ENCODE data around the gene DDIT4L.
"Not testable (repeated sequence)": the region's sequence is repeated elsewhere in the genome, so short reads cannot be mapped to it uniquely, and the experiment has no call there.

Gene DDIT4L

GRCh38 chr4:100146756-100147155 is 43.5 kb downstream of the DDIT4L start:
- no peak for DNase-seq
- no peak overlapping the region for H3K27ac ChIP-seq
- H3K27me3 ChIP-seq: no peaks in the 10 kb centered on the region
- H3K4me1 ChIP-seq: peaks cover 0 to 26% (median 0%) of the 10 kb centered on the region in 4 donors
- no peaks in the 10 kb centered on the region for H3K36me3 ChIP-seq
- no peak overlapping the region for H3K4me3 ChIP-seq
- intact Hi-C loops (cut with DNase I; ENCODE audit: low total_unique reads): no loop called here
- H3K9me3 ChIP-seq: no peaks in the 10 kb centered on the region
- TF ChIP-seq, protein P1, sequence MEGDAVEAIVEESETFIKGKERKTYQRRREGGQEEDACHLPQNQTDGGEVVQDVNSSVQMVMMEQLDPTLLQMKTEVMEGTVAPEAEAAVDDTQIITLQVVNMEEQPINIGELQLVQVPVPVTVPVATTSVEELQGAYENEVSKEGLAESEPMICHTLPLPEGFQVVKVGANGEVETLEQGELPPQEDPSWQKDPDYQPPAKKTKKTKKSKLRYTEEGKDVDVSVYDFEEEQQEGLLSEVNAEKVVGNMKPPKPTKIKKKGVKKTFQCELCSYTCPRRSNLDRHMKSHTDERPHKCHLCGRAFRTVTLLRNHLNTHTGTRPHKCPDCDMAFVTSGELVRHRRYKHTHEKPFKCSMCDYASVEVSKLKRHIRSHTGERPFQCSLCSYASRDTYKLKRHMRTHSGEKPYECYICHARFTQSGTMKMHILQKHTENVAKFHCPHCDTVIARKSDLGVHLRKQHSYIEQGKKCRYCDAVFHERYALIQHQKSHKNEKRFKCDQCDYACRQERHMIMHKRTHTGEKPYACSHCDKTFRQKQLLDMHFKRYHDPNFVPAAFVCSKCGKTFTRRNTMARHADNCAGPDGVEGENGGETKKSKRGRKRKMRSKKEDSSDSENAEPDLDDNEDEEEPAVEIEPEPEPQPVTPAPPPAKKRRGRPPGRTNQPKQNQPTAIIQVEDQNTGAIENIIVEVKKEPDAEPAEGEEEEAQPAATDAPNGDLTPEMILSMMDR (IDR thresholded peaks at IDR 0.05): no peak

- intact Hi-C loops (cut with DNase I; ENCODE audit: low total_unique reads): not testable (repeated sequence)
Observed at GRCh38 chr4:100137320-100137719, 52.9 kb downstream of the DDIT4L start.

More at GRCh38 chr4:100137320-100137719, 52.9 kb downstream of the DDIT4L start:
- not testable (repeated sequence) for H3K27ac ChIP-seq, H3K36me3 ChIP-seq, H3K27me3 ChIP-seq, H3K4me1 ChIP-seq, H3K4me3 ChIP-seq, H3K9me3 ChIP-seq, DNase-seq

All from tibial artery (tissue), 4 donors.